Measurements from ENCODE around the gene TSSK6. TPM values are rescaled to one million over a fixed set of nuclear protein-coding genes. Genes with fewer than 3 reads are reported as not detected.

The TSSK6 gene
- total and polyA plus RNA-seq, 3 donors from 2014 or later, result 117 to 722 (median 125) TPM

DNA sequence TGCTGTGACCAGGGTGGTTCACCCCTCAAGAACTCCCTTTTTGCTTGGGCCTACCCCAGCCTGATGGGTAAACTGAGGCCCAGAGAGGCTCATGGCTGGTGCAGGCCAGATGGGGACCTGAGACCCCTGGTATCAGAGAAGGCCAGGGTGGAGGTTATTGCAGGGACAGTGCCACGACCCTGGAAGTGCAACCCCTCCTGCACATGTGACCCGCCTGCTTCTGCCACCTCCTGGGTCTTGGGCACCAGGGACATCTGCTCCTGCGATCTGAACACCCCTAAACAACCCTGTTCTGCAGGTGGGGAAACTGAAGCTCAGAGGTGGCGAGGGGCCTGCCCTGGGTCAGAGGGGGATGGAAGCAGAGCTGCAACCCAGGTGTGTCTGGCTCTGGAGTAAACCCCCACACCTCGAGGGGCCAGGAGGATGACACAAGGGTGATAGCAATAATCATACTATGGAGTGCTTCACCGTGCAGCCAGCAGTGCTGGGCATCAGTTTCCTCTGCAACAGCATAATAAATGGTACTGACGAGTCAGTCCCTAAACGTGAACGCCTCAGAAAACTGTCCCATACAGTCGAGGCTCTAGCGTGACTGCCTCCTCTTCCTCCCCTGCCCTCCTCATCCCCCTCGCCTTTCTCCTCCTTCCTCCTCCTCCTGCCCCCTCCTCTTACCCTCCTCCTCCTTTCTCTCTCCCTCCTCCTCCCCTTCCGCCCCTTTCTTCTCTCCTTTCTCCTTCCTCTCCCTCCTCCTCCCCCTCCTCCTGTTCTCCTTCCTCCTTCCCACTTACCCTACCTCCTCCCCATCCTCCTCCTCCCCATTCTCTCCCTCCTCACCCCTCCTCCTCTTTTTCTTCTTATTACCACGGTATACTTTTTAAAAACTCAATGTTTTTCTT, 17.7 kb upstream of the TSSK6 start:
- Histone ChIP-seq H3K36me3 (ENCODE audit: low read depth, missing control alignments) (no peaks in the 10 kb centered on the region), H3K9me3 (no peaks in the 10 kb centered on the region), H3K4me3 (no peak overlapping the region), H3K27ac (no peak overlapping the region), H3K27me3 (no peaks in the 10 kb centered on the region), H3K4me1 (peaks cover 13% of the 10 kb centered on the region)
- intact Hi-C loops (cut with DNase I; ENCODE audit: low total_unique reads), result loop anchor here (5.0 kb wide), 1 partner anchor 114 kb away; no protein-coding TSS in a partner anchor
- 73 to 81% methylated on average over 12 to 14 of the region's 14 CpGs for WGBS, 2 donors
- TF ChIP-seq, protein P1, sequence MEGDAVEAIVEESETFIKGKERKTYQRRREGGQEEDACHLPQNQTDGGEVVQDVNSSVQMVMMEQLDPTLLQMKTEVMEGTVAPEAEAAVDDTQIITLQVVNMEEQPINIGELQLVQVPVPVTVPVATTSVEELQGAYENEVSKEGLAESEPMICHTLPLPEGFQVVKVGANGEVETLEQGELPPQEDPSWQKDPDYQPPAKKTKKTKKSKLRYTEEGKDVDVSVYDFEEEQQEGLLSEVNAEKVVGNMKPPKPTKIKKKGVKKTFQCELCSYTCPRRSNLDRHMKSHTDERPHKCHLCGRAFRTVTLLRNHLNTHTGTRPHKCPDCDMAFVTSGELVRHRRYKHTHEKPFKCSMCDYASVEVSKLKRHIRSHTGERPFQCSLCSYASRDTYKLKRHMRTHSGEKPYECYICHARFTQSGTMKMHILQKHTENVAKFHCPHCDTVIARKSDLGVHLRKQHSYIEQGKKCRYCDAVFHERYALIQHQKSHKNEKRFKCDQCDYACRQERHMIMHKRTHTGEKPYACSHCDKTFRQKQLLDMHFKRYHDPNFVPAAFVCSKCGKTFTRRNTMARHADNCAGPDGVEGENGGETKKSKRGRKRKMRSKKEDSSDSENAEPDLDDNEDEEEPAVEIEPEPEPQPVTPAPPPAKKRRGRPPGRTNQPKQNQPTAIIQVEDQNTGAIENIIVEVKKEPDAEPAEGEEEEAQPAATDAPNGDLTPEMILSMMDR (IDR thresholded peaks at IDR 0.05), result no peak
- no peak for TF ChIP-seq POLR2A (IDR thresholded peaks at IDR 0.05)
- no peak for DNase-seq

DNA sequence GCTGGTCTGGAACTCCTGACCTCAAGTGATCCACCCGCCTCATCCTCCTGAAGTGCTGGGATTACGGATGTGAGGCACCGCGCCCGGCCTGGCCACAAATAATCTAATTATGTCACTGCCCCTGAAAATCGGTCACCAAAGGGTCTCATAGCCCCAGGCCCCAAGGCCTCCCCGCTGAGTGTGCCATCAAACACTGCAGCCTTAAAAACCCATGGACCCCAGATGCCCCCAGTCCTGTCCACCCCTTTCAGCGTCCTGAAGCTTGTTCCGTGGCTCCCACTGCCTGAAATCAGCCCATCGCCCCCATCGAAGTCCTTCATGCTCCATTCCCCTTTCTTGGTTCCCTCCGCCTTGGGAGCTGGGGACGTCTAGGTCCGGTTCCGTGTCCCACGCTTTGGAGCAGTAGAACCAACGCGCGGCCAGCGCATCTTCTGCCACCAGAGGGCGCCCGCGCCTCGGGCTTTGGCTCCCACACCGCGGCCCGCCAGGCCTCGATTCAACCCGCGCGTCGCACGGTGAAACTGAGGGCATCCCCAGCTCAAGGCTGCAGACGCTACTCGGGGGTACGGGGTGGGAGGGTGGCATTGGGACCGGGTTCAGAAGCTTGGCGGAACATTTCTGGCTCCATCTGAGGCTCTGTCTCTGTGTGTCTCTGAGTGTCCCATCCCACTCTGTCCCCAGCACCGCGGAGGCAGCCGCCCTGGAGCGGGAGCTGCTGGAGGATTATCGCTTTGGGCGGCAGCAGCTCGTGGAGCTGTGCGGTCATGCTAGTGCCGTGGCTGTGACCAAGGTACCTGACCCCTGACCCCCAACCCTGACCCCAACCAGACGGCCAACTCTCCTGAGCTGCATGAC, 16.8 kb upstream of the TSSK6 start:
- WGBS, 2 donors, result 32 to 51% methylated on average over 18 to 48 of the region's 48 CpGs
- peak; percentile 90 for DNase-seq

DNA sequence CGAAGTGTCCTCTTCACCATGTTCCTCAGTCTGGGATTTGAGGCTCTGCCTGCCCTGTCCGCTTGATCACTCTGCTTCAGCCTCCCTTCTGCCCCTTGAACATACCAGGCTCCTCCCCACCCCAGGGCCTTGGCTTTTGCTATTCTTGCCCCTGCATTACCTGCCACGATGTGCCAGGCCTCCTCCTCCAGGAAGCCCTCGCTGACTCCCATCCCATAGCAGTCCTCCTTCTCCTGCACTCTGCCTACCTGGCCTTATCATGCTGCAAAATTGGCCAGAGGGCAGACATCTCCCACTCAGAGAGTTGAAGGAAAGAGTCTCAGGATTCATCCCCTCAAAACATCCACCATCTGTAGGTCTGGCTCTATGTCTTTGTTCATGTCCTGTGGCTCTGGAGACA, 15.5 kb upstream of the TSSK6 start:
- WGBS, 2 donors, result 83 to 84% methylated on average over 4 of the region's 4 CpGs

More for the DNA sequence above, 16.8 kb upstream of the TSSK6 start:
- Histone ChIP-seq H3K9me3 (no peaks in the 10 kb centered on the region), H3K27me3 (no peaks in the 10 kb centered on the region), H3K4me3 (no peak overlapping the region), H3K4me1 (peaks cover 10% of the 10 kb centered on the region), H3K27ac (no peak overlapping the region), H3K36me3 (ENCODE audit: low read depth, missing control alignments) (no peaks in the 10 kb centered on the region)
- TF ChIP-seq, protein P1 (IDR thresholded peaks at IDR 0.05), result peak; percentile 84 to 97 (median 89)
- no peak for TF ChIP-seq POLR2A (IDR thresholded peaks at IDR 0.05)
- intact Hi-C loops (cut with DNase I; ENCODE audit: low total_unique reads), result loop anchor here (5.0 kb wide), 1 partner anchor 115 kb away; no protein-coding TSS in a partner anchor

DNA sequence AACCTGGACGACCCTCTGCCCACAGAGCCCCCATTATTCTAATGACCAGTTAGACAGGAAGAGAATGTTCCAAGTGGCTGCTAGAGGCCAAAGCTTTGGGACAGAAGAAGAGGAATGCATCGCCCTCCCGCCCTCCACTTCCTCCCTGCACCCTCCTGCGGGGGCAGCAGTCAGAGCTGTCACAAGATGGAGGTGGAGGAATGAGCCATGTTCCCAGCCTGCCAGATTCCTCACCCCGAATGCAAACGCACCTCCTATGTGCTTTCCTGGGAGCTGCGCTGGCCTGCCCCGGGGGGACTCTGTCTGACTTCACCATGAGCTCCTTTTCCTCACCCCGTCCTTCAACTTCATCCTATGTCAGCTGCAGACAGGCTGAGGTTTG, 15.1 kb upstream of the TSSK6 start:
- no peaks in the 10 kb centered on the region for H3K36me3 ChIP-seq (ENCODE audit: low read depth, missing control alignments)
- H3K27ac ChIP-seq, result no peak overlapping the region
- peaks cover 18% of the 10 kb centered on the region for H3K4me1 ChIP-seq
- H3K4me3 ChIP-seq, result no peak overlapping the region
- no peaks in the 10 kb centered on the region for H3K9me3 ChIP-seq
- 62% methylated on average over 9 of the region's 9 CpGs for WGBS, 2 donors
- TF ChIP-seq POLR2A (IDR thresholded peaks at IDR 0.05), result no peak
- TF ChIP-seq, protein P1 (IDR thresholded peaks at IDR 0.05), result no peak
- no peaks in the 10 kb centered on the region for H3K27me3 ChIP-seq
- intact Hi-C loops (cut with DNase I; ENCODE audit: low total_unique reads), result loop anchor here (5.0 kb wide), 1 partner anchor 117 kb away; no protein-coding TSS in a partner anchor
- DNase-seq, result no peak

More for the DNA sequence above, 15.5 kb upstream of the TSSK6 start:
- H3K36me3 ChIP-seq (ENCODE audit: low read depth, missing control alignments), result no peaks in the 10 kb centered on the region
- DNase-seq, result no peak
- no peak overlapping the region for H3K4me3 ChIP-seq
- H3K27me3 ChIP-seq, result no peaks in the 10 kb centered on the region
- H3K4me1 ChIP-seq, result peaks cover 15% of the 10 kb centered on the region
- no peaks in the 10 kb centered on the region for H3K9me3 ChIP-seq
- TF ChIP-seq POLR2A (IDR thresholded peaks at IDR 0.05), result no peak
- TF ChIP-seq, protein P1 (IDR thresholded peaks at IDR 0.05), result no peak
- H3K27ac ChIP-seq, result no peak overlapping the region
- intact Hi-C loops (cut with DNase I; ENCODE audit: low total_unique reads), result loop anchor here (5.0 kb wide), 1 partner anchor 116 kb away; no protein-coding TSS in a partner anchor

Measured in testis (tissue), 3 donors.